MM.1S (cell line): ENCODE measurements around the gene MACROD2.

Source experiments
- CTCF ChIP-seq: fragments of 300-600 bp; sonication (generic); IDR thresholded peaks from 2 replicates; pipeline ENCODE4 v1.5.1; 2016; ENCODE audit warnings: antibody characterized with exemption, low read length, mixed read lengths
- EZH2 ChIP-seq: fragments of 300-600 bp; sonication (generic); optimal IDR thresholded peaks from 2 replicates; pipeline ENCODE3; 2017; ENCODE audit warnings: low read depth, mild to moderate bottlenecking, antibody characterized with exemption, low read length, mixed read lengths
- EZH2phosphoT487 ChIP-seq: fragments of 300-600 bp; sonication (generic); IDR thresholded peaks from 2 replicates; pipeline ENCODE4 v1.6.1; 2018; ENCODE audit warnings: antibody characterized with exemption, low read length

- TF ChIP-seq CTCF (no peak), EZH2 (no peak), EZH2phosphoT487 (no peak)
These were observed 886.2 kb downstream of the MACROD2 start for GRCh38 chr20:14881518-14881917.
